GM21825 (cell line): ENCODE results near the gene SLFN14.
"Not testable (repeated sequence)": the region's sequence is repeated elsewhere in the genome, so short reads cannot be mapped to it uniquely, and the experiment has no call there.

Source experiments
- ATAC-seq: cut with Tn5 transposase; IDR thresholded peaks from one replicate; pipeline ENCODE4 v1.9.1; 2021; ENCODE audit warnings: mild to moderate bottlenecking, moderate library complexity; ENCODE audit not compliant: unreplicated experiment

The SLFN14 gene

GRCh38 chr17:35560703-35561102 lies at the start of gene SLFN14:
Gene SLFN14, minus strand, starts transcription at chr17:35560819. Its CDS starts 2,757 bp downstream, at chr17:35558062.
- ATAC-seq = no peak

GRCh38 chr17:35609831-35610230 lies 49.2 kb upstream of the SLFN14 start:
- no peak for ATAC-seq

DNA sequence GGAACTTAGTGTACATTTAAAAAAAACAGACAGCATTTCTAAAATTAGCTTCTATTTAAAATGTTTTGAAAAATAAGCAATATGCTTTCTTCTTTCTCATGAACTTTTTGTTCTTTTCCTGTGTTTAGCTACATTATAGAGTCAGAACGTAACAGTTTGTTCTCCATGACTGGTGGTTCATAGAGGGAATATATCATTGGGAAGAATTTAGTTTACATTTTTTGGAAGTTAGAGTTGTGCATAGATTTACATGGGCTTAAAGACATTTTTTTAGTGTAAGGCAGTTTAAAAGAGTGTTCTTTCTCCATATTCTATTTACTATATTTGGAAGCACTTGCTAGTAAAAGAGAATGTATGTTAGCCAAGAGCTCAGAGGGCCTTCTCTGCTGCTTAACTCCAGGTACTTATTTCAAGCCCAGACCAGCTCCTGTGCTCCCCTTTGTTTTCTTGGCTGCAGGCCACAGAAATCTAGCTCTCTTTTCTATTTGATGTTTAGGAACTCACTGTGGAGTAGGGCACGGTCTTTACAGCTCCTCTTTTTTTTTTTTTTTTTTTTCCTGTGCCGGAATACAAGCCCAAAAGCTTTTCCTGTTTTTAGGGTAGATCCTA lies 46.7 kb upstream of the SLFN14 start:
- no peak for ATAC-seq

- no peak for ATAC-seq
These were observed 45.1 kb upstream of the SLFN14 start for GRCh38 chr17:35605678-35606077.

DNA sequence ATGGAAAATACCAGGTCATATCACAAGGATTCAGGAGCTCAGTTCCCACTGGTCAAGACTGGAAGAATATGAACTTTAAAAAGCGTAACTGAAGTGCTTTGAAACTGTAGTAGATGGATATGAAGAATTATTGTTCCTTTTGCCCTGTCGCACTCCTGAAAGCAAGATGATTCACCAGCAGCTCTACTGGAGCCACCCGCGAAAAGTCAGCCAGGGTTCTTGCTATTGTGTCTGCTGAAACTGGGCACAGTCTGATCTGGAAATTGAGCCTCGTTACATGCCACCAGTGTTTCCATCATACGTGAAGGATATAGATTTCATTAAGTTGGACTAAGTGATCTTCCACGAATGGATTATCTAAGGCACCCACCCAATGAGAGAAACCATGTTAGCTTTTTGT lies 43.1 kb upstream of the SLFN14 start:
- ATAC-seq = no peak

DNA sequence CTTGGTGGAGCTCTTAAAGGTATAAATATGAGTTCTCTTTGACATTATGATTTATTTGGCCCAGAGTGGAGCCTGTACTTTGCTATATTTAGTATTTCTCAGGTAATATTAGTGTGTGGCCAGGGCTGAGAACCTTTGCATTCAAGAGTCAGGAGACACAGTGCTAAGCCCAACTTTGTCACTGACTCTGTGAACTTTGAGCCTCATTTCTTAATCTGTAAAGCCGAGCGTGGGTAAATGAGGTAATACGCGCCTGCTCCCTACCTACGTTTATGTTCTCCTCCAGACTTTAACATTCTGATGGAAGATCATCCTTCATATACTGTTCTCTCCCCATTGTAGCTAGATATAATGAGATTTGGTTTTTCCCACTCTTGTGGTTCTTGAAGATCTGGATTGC lies 37.0 kb upstream of the SLFN14 start:
- ATAC-seq = no peak

GRCh38 chr17:35596530-35597233 lies 36.1 kb upstream of the SLFN14 start:
- no peak for ATAC-seq

DNA sequence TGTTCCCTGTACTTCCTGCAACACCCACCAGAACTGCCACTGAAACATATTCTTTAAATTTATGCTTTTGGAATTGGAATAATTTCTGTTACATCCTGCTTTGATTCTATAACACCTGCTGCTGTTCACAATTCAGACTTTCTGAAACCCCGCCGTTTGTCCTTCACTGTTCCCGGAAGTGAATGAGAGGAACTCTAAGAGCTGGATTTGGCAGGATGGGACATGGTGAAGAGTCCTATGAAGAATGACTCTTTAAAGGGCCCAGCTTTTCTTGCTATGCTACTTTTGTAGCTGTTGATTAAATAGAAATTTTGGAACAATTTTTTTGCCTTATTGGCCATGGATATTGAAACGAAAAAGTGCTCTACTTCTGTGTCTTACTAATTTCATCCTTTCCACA lies 35.5 kb upstream of the SLFN14 start:
- no peak for ATAC-seq

GRCh38 chr17:35588196-35588920 lies 27.7 kb upstream of the SLFN14 start:
- no peak for ATAC-seq

GRCh38 chr17:35587074-35587961 lies 26.7 kb upstream of the SLFN14 start, which contains the start of gene AP2B1:
Gene AP2B1, plus strand, starts transcription at chr17:35587322. Its CDS starts 6,709 bp downstream, at chr17:35594031.
- ATAC-seq = peak; percentile 86

- ATAC-seq = no peak
These were observed 26.0 kb upstream of the SLFN14 start for GRCh38 chr17:35586569-35587073.

DNA sequence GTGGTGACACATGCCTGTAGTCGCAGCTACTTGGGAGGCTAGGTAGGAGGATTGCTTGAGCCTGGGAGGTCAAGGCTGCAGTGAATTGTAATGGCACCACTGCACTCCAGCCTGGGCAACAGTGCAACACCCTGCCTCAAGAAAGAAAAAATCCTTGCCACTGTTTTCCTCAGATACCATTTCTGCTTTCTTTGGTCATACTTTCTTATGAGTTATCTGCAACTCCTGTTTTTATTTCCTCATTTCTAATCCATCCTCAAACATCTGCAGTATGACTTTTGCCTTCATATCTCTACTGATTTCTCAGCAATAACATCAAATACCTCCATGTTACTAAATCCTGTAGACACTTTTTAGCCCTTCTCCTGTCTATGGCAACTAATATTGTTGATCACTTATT lies 23.4 kb upstream of the SLFN14 start:
- no peak for ATAC-seq

DNA sequence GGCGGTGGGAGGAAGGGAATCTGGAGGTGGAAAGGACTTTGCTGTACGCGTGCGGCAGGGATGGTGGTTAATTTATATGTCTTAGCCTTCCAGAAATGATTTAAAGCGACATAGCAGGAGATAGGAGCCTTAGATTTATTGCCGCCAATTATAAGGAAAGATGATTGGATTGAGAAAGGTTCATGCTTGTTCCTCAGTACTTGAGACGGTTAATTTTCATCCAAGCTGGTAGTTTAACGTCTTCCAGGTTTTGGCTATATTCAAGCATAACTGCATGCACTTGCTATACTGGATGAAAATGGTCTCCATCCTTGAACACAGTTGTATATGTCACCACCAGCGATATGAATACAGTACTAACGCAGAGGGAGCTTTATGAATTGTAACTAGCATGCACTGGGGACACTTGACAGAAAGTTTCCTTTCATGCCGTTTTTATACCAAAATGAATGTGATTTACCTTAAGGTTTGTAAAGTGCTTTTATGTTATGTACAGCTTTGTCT lies 18.4 kb upstream of the SLFN14 start:
- no peak for ATAC-seq

- ATAC-seq = peak; percentile 78
These were observed 17.7 kb upstream of the SLFN14 start, which contains the start of gene PEX12 for GRCh38 chr17:35578197-35578928. Gene PEX12, minus strand, starts transcription at chr17:35578571. Its CDS starts 550 bp downstream, at chr17:35578021.

- no peak for ATAC-seq
These were observed 17.2 kb upstream of the SLFN14 start for GRCh38 chr17:35577830-35578196.

GRCh38 chr17:35575759-35576158 lies 15.1 kb upstream of the SLFN14 start:
- no peak for ATAC-seq

GRCh38 chr17:35569405-35569804 lies 8.8 kb upstream of the SLFN14 start:
- ATAC-seq = no peak

- ATAC-seq = no peak
These were observed 7.9 kb upstream of the SLFN14 start for GRCh38 chr17:35568561-35568960.

DNA sequence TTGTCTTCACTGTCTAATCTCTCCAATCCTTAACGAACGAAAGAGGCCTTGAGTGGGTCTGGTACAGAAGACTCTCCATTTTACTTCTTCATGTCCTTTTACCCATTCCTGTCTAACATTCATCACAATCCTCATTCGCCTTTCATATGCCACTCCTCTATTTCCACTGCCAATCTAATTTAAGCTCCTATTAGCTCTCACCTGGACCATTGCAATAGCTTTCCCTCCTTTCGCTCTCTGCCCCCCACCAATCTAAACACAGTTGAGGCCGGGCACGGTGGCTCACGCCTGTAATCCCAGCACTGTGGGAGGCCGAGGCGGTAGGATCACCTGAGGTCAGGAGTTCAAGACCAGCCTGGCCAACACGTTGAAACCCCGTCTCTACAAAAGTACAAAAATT lies 6.3 kb upstream of the SLFN14 start:
- ATAC-seq = no peak

DNA sequence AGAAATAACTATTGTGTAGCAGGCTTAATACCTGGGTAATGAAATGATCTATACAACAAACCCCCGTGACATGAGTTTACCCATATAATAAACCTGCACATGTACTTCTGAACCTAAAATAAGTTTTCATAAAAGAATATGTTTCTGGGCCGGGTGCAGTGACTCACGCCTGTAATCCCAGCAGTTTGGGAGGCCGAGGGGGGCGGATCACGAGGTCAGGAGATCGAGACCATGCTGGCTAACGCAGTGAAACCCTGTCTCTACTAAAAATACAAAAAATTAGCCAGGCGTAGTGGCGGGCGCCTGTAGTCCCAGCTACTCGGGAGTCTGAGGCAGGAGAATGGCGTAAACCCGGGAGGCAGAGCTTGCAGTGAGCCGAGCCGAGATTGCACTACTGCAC lies 2.6 kb upstream of the SLFN14 start:
- ATAC-seq = not testable (repeated sequence)
